Measurements from ENCODE around the gene TUBB2B. TPM values are rescaled to one million over a fixed set of nuclear protein-coding genes. Genes with fewer than 3 reads are reported as not detected.

TUBB2B gene
- total RNA-seq, 2 experiments from 2014 or later = 0.27 TPM; not detected in 1

DNA sequence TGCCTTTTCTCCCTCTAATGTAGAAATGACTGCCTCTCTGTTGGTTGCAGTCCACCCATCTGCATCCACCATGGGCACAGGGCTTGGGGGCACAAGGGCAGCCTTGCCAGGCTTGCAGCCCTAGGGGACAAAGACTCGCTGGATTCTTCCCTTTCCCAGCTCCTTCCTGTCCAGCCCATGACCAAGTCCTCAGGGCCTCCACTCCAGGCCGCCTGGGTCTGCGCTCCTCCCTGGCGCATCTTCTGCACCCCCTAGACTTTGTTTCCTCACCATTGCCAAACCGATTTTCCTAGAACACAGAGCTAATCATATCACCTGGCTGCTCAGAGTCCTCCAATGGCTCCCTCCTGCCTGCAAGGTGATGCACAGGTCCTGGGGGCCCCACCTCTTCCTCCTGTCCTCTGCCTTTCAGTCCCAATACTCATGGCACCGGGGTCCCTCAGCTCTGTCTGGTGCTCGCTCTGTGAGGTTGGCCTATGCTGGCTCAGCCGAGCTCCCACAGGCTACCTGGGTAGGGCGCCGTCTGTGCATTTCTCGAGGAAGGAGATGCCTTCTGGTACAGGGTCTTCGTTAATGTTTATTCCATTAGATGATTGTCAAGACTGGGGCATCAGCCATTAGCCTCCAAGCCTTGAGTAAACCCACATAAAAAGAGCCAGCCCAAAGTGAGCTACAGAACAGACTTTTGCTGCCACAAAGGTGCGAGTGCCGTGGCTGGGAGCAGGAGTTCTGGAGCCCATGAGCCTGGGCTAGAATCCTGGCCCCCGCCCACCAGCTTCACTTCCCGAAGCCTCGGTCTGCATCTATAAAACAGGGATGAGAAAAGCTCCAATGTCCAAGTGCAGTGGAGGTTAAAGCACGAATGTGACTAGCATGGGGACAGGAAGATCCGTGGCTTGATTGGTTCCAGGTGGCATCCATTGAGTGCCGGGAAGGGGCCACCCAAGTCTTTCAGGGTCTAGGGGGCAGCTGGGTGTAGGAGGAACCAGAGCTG lies 49.0 kb upstream of the TUBB2B start:
- Histone ChIP-seq H3K4me3 (ENCODE audit: low read depth, low read length, poor library complexity, severe bottlenecking) (no peak overlapping the region), H4K20me1 (ENCODE audit: insufficient read depth, low read length) (0 out of 2 replicates have a peak, but pooled peaks cover 3% of the 10 kb centered on the region), H2AFZ (ENCODE audit: low read length) (no peak overlapping the region), H3K9me3 (ENCODE audit: low read length) (no peaks in the 10 kb centered on the region), H3K9me2 (ENCODE audit: insufficient read depth, low read length) (no peaks in the 10 kb centered on the region), H3K79me2 (ENCODE audit: insufficient read depth, low read depth, low read length) (no peaks in the 10 kb centered on the region), H3K27ac (ENCODE audit: low read depth, low read length, poor library complexity, severe bottlenecking) (no peak overlapping the region), H3K4me1 (ENCODE audit: insufficient read depth, low read length, poor library complexity, severe bottlenecking) (no peaks in the 10 kb centered on the region), H3K4me2 (ENCODE audit: low read length) (no peak overlapping the region), H3K36me3 (ENCODE audit: insufficient read depth, low read length) (peaks cover 20% of the 10 kb centered on the region; the same call in 1 of the 2 replicates)
- intact Hi-C loops (cut with micrococcal nuclease; ENCODE audit: unreplicated experiment) = no loop called here
- BruUV-seq (replicated peaks) = no TSS peak
- ChIA-PET CTCF (ENCODE audit: unreplicated experiment) (no interaction called here), POLR2A (no interaction called here)
- TF ChIP-seq, protein P1, sequence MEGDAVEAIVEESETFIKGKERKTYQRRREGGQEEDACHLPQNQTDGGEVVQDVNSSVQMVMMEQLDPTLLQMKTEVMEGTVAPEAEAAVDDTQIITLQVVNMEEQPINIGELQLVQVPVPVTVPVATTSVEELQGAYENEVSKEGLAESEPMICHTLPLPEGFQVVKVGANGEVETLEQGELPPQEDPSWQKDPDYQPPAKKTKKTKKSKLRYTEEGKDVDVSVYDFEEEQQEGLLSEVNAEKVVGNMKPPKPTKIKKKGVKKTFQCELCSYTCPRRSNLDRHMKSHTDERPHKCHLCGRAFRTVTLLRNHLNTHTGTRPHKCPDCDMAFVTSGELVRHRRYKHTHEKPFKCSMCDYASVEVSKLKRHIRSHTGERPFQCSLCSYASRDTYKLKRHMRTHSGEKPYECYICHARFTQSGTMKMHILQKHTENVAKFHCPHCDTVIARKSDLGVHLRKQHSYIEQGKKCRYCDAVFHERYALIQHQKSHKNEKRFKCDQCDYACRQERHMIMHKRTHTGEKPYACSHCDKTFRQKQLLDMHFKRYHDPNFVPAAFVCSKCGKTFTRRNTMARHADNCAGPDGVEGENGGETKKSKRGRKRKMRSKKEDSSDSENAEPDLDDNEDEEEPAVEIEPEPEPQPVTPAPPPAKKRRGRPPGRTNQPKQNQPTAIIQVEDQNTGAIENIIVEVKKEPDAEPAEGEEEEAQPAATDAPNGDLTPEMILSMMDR (conservative IDR thresholded peaks at IDR 0.05; ENCODE audit: low read length) = no peak
- no peak for TF ChIP-seq EZH2phosphoT487 (IDR thresholded peaks at IDR 0.05; ENCODE audit: borderline replicate concordance, low read depth, low read length)
- no peak for DNase-seq (ENCODE audit: low spot score)

DNA sequence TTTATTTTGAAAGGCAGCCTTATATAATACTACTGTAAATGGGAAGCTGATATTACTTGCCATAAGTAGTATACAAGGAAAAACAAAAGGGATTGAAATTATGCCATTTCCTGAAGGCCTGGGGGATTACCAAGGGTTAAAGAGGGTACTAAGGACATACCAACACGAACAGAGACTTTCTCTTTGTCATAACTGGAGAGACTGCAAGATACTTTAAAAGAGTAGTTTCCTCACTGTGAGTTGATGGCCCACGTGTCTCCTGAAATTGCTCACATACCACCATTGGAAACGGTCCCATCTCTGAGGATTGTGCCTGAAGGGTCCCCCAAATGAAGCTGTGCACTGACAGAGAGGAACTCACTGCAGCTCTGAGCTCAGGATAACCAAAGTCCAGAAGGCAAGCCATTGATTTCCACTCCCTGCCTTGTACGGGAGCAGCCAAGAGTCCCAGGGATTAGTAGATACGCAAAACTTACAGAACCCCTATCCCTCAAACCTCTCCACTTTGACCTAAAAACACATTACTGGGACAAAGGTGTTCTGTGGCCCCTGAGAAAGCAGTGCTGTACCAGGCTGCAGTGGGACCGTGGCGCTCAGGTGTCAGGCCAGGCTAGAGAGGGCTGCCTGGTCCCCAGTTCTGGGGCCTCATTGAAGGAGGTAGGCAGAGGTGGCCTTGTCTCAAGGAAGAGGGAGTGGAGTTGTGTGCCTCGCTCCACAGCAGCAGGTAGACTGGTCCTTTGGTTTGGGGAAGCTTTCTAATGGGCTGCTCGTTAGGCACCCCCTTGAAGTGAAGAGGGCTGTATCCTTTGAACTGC lies 46.5 kb upstream of the TUBB2B start:
- H3K4me1 ChIP-seq (ENCODE audit: insufficient read depth, low read length, poor library complexity, severe bottlenecking) = no peaks in the 10 kb centered on the region
- peaks cover 43% of the 10 kb centered on the region for H3K36me3 ChIP-seq (ENCODE audit: insufficient read depth, low read length)
- H2AFZ ChIP-seq (ENCODE audit: low read length) = no peak overlapping the region
- H3K4me3 ChIP-seq (ENCODE audit: low read depth, low read length, poor library complexity, severe bottlenecking) = no peak overlapping the region
- DNase-seq (ENCODE audit: low spot score) = no peak
- no peaks in the 10 kb centered on the region for H3K9me3 ChIP-seq (ENCODE audit: low read length)
- H3K9me2 ChIP-seq (ENCODE audit: insufficient read depth, low read length) = no peaks in the 10 kb centered on the region
- BruUV-seq (replicated peaks) = no TSS peak
- POLR2A ChIA-PET = interaction anchor here (1.1 kb wide), 1 partner anchor 13 kb away, joined by 4 read pairs; no protein-coding TSS in a partner anchor
- CTCF ChIA-PET (ENCODE audit: unreplicated experiment) = no interaction called here
- intact Hi-C loops (cut with micrococcal nuclease; ENCODE audit: unreplicated experiment) = no loop called here
- no peak overlapping the region for H3K4me2 ChIP-seq (ENCODE audit: low read length)
- no peak for TF ChIP-seq EZH2phosphoT487 (IDR thresholded peaks at IDR 0.05; ENCODE audit: borderline replicate concordance, low read depth, low read length)
- TF ChIP-seq, protein P1 (conservative IDR thresholded peaks at IDR 0.05; ENCODE audit: low read length) = no peak
- no peak overlapping the region for H3K27ac ChIP-seq (ENCODE audit: low read depth, low read length, poor library complexity, severe bottlenecking)
- H4K20me1 ChIP-seq (ENCODE audit: insufficient read depth, low read length) = no peaks in the 10 kb centered on the region
- H3K79me2 ChIP-seq (ENCODE audit: insufficient read depth, low read depth, low read length) = no peaks in the 10 kb centered on the region

Measured in OCI-LY7 (cell line).